Measurements from ENCODE around the gene CASKIN1. TPM values are rescaled to one million over a fixed set of nuclear protein-coding genes. Genes with fewer than 3 reads are reported as not detected.

The CASKIN1 gene
- total and polyA plus RNA-seq, 3 donors from 2014 or later = 2.1 to 159 (median 6.4) TPM

GRCh38 chr16:2208308-2208707 lies 11.9 kb upstream of the CASKIN1 start:
- no peak for DNase-seq
- H3K27me3 ChIP-seq = no peaks in the 10 kb centered on the region
- no peak overlapping the region for H3K4me3 ChIP-seq
- H3K27ac ChIP-seq = no peak overlapping the region
- H3K9me3 ChIP-seq = no peaks in the 10 kb centered on the region
- intact Hi-C loops (cut with DNase I; ENCODE audit: low total_unique reads) = no loop called here
- peaks cover 50% of the 10 kb centered on the region for H3K4me1 ChIP-seq
- TF ChIP-seq POLR2A (IDR thresholded peaks at IDR 0.05) (no peak), CTCF (IDR thresholded peaks at IDR 0.05) (no peak)
- 82 to 88% methylated on average over 19 to 21 of the region's 23 CpGs for WGBS, 2 donors
- no peaks in the 10 kb centered on the region for H3K36me3 ChIP-seq (ENCODE audit: low read depth, missing control alignments)

GRCh38 chr16:2207872-2208271 lies 11.5 kb upstream of the CASKIN1 start:
- H3K4me3 ChIP-seq = no peak overlapping the region
- H3K36me3 ChIP-seq (ENCODE audit: low read depth, missing control alignments) = no peaks in the 10 kb centered on the region
- intact Hi-C loops (cut with DNase I; ENCODE audit: low total_unique reads) = no loop called here
- 87 to 89% methylated on average over 5 to 9 of the region's 9 CpGs for WGBS, 2 donors
- DNase-seq = no peak
- no peak overlapping the region for H3K27ac ChIP-seq
- no peaks in the 10 kb centered on the region for H3K27me3 ChIP-seq
- peaks cover 46% of the 10 kb centered on the region for H3K4me1 ChIP-seq
- no peak for TF ChIP-seq CTCF (IDR thresholded peaks at IDR 0.05)
- no peak for TF ChIP-seq POLR2A (IDR thresholded peaks at IDR 0.05)
- H3K9me3 ChIP-seq = no peaks in the 10 kb centered on the region

DNA sequence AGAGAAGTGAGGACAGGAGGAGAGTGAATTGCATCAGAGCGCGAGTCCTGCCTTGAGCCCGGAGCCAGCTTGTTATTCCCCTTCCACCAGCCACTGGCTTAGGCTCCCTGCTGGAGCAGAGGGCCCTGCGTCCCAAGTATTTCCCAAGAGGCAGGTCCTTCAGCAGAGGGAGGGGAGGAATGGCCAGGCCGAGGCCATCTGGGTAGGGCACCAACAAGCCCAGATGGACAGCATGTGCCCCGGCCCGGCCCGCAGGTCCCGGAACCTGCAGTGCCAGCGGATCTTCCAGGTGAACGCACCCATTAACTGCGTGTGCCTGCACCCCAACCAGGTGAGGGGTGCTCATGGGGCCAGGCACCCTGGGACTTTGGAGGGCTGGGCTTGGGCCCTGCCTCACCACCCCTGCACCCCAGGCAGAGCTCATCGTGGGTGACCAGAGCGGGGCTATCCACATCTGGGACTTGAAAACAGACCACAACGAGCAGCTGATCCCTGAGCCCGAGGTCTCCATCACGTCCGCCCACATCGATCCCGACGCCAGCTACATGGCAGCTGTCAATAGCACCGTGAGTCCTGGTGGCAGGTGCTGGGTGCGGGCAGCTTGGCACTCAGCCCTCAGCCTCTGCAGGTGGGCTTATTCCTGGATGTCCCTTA lies 10.5 kb upstream of the CASKIN1 start:
- WGBS, 2 donors = 87 to 88% methylated on average over 14 of the region's 23 CpGs
- H3K27ac ChIP-seq = no peak overlapping the region
- H3K9me3 ChIP-seq = no peaks in the 10 kb centered on the region
- no peak overlapping the region for H3K4me3 ChIP-seq
- H3K36me3 ChIP-seq (ENCODE audit: low read depth, missing control alignments) = no peaks in the 10 kb centered on the region
- intact Hi-C loops (cut with DNase I; ENCODE audit: low total_unique reads) = no loop called here
- peaks cover 36% of the 10 kb centered on the region for H3K4me1 ChIP-seq
- no peaks in the 10 kb centered on the region for H3K27me3 ChIP-seq
- no peak for TF ChIP-seq CTCF (IDR thresholded peaks at IDR 0.05)
- TF ChIP-seq POLR2A (IDR thresholded peaks at IDR 0.05) = no peak
- no peak for DNase-seq

GRCh38 chr16:2206420-2206779 lies 10.0 kb upstream of the CASKIN1 start:
- WGBS, 2 donors = 60 to 66% methylated on average over 12 to 18 of the region's 18 CpGs
- Histone ChIP-seq H3K9me3 (no peaks in the 10 kb centered on the region), H3K27ac (peak overlapping the region in 1 of 2 donors; percentile 98), H3K4me1 (peaks cover 35% of the 10 kb centered on the region), H3K27me3 (no peaks in the 10 kb centered on the region), H3K36me3 (ENCODE audit: low read depth, missing control alignments) (no peaks in the 10 kb centered on the region), H3K4me3 (peak overlapping the region in 1 of 2 donors; percentile 85)
- no peak for DNase-seq
- intact Hi-C loops (cut with DNase I; ENCODE audit: low total_unique reads) = no loop called here
- no peak for TF ChIP-seq POLR2A (IDR thresholded peaks at IDR 0.05)
- TF ChIP-seq CTCF (IDR thresholded peaks at IDR 0.05) = no peak

- H3K27ac ChIP-seq = peak overlapping the region; percentile 97 to 98
- intact Hi-C loops (cut with DNase I; ENCODE audit: low total_unique reads) = no loop called here
- no peak for TF ChIP-seq CTCF (IDR thresholded peaks at IDR 0.05)
- TF ChIP-seq POLR2A (IDR thresholded peaks at IDR 0.05) = no peak
- no peaks in the 10 kb centered on the region for H3K9me3 ChIP-seq
- peak overlapping the region; percentile 82 to 85 for H3K4me3 ChIP-seq
- H3K36me3 ChIP-seq (ENCODE audit: low read depth, missing control alignments) = no peaks in the 10 kb centered on the region
- H3K4me1 ChIP-seq = peaks cover 33% of the 10 kb centered on the region
- 0 to 4% methylated on average over 4 to 16 of the region's 16 CpGs for WGBS, 2 donors
- no peak for DNase-seq
- no peaks in the 10 kb centered on the region for H3K27me3 ChIP-seq
Measured at GRCh38 chr16:2205967-2206313, 9.5 kb upstream of the CASKIN1 start.

Measured in testis (tissue), 3 donors.